ENCODE measurements around the gene SMYD3. TPM values are rescaled to one million over a fixed set of nuclear protein-coding genes. Genes with fewer than 3 reads are reported as not detected.

SMYD3 gene
- total and polyA plus RNA-seq, 2 of the 13 experiments (the other 11 are each of a cell fraction or from before 2014, with no cell fraction given) = 27.7 to 35.8 TPM

DNA sequence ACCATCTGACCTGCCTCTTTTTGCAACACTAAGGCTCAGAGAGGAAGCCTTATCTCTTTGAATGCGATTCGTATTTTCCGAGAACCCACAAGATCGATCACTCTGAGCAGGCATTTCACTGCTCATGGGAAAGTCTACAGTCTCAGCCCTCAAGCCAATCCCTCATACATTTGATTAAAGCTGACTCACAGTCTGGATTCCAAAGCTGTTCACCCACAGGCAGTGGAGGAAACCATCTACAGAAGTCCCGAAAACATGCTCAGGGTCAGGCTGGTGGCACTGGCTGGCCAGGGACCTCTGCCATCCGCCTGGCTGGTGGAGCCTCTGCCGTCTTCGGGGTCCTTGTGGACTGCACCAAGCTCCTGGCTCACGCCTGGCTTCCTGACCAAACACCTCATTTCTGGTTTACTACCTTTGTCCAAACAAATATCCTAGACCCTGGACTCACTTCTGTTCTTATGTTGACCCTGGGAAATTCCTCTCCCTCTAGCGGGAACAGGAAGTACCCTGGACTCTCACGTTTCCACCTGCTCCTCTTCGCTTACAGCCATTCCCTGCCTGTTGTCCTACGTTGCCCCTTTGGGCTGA is 650.0 kb downstream of the SMYD3 start (continued):
- no peak for TF ChIP-seq TERF1 (CRISPR knock-in tag; IDR thresholded peaks at IDR 0.05)
- no peak for TF ChIP-seq NCOR1 (IDR thresholded peaks at IDR 0.05; ENCODE audit: borderline replicate concordance, low read length)
- no peak for TF ChIP-seq ZNF274 (CRISPR knock-in tag; IDR thresholded peaks at IDR 0.05)
- peak in 1 of 2 experiments; percentile 45; a peak in 2 of 4 replicates for TF ChIP-seq EP300 (IDR thresholded peaks at IDR 0.05; ENCODE audit: low read depth in 2 of 2, low read length in 2 of 2)
- TF ChIP-seq EP300 (CRISPR knock-in tag; IDR thresholded peaks at IDR 0.05; ENCODE audit: borderline replicate concordance) = no peak
- TF ChIP-seq PATZ1 (CRISPR knock-in tag; IDR thresholded peaks at IDR 0.05) = no peak
- no peak for TF ChIP-seq FOXJ3 (CRISPR knock-in tag; IDR thresholded peaks at IDR 0.05; ENCODE audit: borderline replicate concordance)
- no peak for TF ChIP-seq ZNF333 (CRISPR knock-in tag; IDR thresholded peaks at IDR 0.05; ENCODE audit: borderline replicate concordance)
- TF ChIP-seq ZNF646 (CRISPR knock-in tag; IDR thresholded peaks at IDR 0.05) = peak; percentile 57; the same call in 1 of the 2 replicates
- no peak for TF ChIP-seq ZNF570 (CRISPR knock-in tag; IDR thresholded peaks at IDR 0.05; ENCODE audit: borderline replicate concordance)
- no peak for TF ChIP-seq GRHL1 (CRISPR knock-in tag; conservative IDR thresholded peaks at IDR 0.05)
- TF ChIP-seq CBX2 (IDR thresholded peaks at IDR 0.05; ENCODE audit: low read depth, low read length) = no peak
- TF ChIP-seq CBX2 (CRISPR knock-in tag; IDR thresholded peaks at IDR 0.05; ENCODE audit: low read depth) = no peak
- TF ChIP-seq BATF2 (CRISPR knock-in tag; IDR thresholded peaks at IDR 0.05) = no peak
- no peak for TF ChIP-seq PHF5A (CRISPR knock-in tag; IDR thresholded peaks at IDR 0.05; ENCODE audit: low read depth, unreplicated experiment)
- TF ChIP-seq ZNF670 (CRISPR knock-in tag; IDR thresholded peaks at IDR 0.05; ENCODE audit: borderline replicate concordance) = no peak
- no peak for TF ChIP-seq PCBP1 (IDR thresholded peaks at IDR 0.05; ENCODE audit: borderline replicate concordance, low read depth, low read length)
